ENCODE data around the gene RETREG3. TPM values are rescaled to one million over a fixed set of nuclear protein-coding genes. Genes with fewer than 3 reads are reported as not detected.

Gene RETREG3
- total and polyA plus RNA-seq, 2 of the 13 experiments (the other 11 are each of a cell fraction or from before 2014, with no cell fraction given), result 47.0 to 55.8 TPM

GRCh38 chr17:42609182-42609813 is at the start of gene RETREG3, which contains the start of gene TUBG1 (continued):
- TF ChIP-seq CREBL2 (CRISPR knock-in tag; IDR thresholded peaks at IDR 0.05; ENCODE audit: borderline replicate concordance), result peak; percentile 87
- TF ChIP-seq, protein P1, sequence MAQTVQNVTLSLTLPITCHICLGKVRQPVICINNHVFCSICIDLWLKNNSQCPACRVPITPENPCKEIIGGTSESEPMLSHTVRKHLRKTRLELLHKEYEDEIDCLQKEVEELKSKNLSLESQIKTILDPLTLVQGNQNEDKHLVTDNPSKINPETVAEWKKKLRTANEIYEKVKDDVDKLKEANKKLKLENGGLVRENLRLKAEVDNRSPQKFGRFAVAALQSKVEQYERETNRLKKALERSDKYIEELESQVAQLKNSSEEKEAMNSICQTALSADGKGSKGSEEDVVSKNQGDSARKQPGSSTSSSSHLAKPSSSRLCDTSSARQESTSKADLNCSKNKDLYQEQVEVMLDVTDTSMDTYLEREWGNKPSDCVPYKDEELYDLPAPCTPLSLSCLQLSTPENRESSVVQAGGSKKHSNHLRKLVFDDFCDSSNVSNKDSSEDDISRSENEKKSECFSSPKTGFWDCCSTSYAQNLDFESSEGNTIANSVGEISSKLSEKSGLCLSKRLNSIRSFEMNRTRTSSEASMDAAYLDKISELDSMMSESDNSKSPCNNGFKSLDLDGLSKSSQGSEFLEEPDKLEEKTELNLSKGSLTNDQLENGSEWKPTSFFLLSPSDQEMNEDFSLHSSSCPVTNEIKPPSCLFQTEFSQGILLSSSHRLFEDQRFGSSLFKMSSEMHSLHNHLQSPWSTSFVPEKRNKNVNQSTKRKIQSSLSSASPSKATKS (CRISPR knock-in tag; IDR thresholded peaks at IDR 0.05), result no peak
- TF ChIP-seq ZNF776 (CRISPR knock-in tag; IDR thresholded peaks at IDR 0.05), result peak; percentile 95; the same call in 1 of the 2 replicates
- TF ChIP-seq ZC3H13 (CRISPR knock-in tag; IDR thresholded peaks at IDR 0.05), result peak; percentile 65; the same call in 1 of the 2 replicates
- TF ChIP-seq ZNF670 (CRISPR knock-in tag; IDR thresholded peaks at IDR 0.05; ENCODE audit: borderline replicate concordance), result no peak; the same call in 1 of the 2 replicates
- TF ChIP-seq ARNT (IDR thresholded peaks at IDR 0.05), result no peak
- 0 out of 2 replicates have a peak, but pooled peaks have one; percentile 27 for TF ChIP-seq PHF21A (CRISPR knock-in tag; IDR thresholded peaks at IDR 0.05)
- peak; percentile 71; the same call in 1 of the 2 replicates for TF ChIP-seq ZNF513 (CRISPR knock-in tag; conservative IDR thresholded peaks at IDR 0.05)
- peak; percentile 78 for TF ChIP-seq ZNF232 (CRISPR knock-in tag; IDR thresholded peaks at IDR 0.05; ENCODE audit: borderline replicate concordance)
- TF ChIP-seq KMT2B (CRISPR knock-in tag; IDR thresholded peaks at IDR 0.05), result peak; percentile 50; the same call in 1 of the 2 replicates
- no peak for TF ChIP-seq DDIT3 (CRISPR knock-in tag; IDR thresholded peaks at IDR 0.05)
- no peak for TF ChIP-seq ZZZ3 (CRISPR knock-in tag; IDR thresholded peaks at IDR 0.05; ENCODE audit: borderline replicate concordance)
- TF ChIP-seq ZNF563 (CRISPR knock-in tag; IDR thresholded peaks at IDR 0.05), result 0 out of 2 replicates have a peak, but pooled peaks have one; percentile 78
- TF ChIP-seq, protein P2, sequence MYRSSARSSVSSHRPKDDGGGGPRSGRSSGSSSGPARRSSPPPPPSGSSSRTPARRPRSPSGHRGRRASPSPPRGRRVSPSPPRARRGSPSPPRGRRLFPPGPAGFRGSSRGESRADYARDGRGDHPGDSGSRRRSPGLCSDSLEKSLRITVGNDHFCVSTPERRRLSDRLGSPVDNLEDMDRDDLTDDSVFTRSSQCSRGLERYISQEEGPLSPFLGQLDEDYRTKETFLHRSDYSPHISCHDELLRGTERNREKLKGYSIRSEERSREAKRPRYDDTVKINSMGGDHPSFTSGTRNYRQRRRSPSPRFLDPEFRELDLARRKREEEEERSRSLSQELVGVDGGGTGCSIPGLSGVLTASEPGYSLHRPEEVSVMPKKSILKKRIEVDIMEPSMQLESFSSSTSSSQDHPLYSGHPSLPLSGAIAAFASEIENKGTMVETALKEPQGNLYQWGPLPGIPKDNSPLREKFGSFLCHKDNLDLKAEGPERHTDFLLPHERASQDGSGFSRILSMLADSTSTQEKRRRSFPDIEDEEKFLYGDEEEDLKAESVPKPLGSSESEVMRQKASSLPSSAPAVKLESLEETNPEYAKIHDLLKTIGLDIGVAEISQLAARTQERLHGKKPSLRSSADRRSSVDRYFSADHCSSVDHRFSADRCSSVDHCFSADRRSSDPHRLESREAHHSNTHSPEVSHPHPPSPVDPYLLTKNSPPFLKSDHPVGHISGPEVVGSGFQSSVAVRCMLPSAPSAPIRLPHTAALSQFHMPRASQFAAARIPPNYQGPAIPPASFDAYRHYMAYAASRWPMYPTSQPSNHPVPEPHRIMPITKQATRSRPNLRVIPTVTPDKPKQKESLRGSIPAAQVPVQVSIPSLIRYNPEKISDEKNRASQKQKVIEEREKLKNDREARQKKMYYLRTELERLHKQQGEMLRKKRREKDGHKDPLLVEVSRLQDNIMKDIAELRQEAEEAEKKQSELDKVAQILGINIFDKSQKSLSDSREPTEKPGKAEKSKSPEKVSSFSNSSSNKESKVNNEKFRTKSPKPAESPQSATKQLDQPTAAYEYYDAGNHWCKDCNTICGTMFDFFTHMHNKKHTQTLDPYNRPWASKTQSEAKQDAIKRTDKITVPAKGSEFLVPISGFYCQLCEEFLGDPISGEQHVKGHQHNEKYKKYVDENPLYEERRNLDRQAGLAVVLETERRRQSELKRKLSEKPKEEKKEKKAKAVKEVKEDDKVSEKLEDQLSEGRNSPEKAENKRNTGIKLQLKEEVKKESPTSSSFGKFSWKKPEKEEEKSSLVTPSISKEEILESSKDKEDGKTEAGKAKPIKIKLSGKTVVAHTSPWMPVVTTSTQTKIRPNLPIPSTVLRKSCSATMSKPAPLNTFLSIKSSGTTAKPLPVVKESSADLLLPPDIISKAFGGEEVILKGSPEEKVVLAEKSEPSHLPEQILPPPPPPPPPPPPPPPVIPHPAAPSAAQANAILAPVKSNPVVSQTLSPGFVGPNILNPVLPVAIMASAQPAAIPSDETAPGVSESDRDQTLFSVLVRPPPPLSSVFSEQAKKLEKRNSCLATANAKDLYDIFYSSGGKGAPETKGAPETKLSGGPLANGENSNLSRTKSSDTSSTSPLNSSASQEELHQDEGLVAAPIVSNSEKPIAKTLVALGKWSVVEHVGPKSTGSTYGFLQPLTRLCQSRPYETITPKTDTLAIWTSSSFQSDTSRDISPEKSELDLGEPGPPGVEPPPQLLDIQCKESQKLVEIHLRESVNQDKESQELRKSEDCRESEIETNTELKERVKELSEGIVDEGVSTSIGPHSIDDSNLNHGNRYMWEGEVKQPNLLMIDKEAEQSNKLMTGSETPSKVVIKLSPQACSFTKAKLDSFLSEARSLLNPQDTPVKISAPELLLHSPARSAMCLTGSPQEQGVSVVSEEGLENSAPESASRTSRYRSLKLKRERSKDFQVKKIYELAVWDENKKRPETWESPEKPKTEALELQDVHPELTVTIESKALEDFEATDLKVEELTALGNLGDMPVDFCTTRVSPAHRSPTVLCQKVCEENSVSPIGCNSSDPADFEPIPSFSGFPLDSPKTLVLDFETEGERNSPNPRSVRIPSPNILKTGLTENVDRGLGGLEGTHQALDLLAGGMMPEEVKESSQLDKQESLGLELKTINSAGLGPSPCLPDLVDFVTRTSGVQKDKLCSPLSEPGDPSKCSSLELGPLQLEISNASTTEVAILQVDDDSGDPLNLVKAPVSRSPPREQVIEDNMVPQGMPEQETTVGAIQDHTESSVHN (CRISPR knock-in tag; IDR thresholded peaks at IDR 0.05), result no peak
- no peak; the same call in 1 of the 2 replicates for TF ChIP-seq GATAD2A (CRISPR knock-in tag; IDR thresholded peaks at IDR 0.05)
- no peak for TF ChIP-seq ZNF720 (CRISPR knock-in tag; IDR thresholded peaks at IDR 0.05)
- TF ChIP-seq ZNF570 (CRISPR knock-in tag; IDR thresholded peaks at IDR 0.05; ENCODE audit: borderline replicate concordance), result no peak

All from HepG2 (cell line).